GM11168 (cell line): ENCODE data around the gene MCAM.

Source experiments
- in situ Hi-C: fragments of 300-500 bp; cut with MboI; formaldehyde crosslinking; loops from one replicate; pipeline ENCODE4 v1.12.0; 2022; ENCODE audit warnings: low sequenced_read_pairs; ENCODE audit not compliant: unreplicated experiment

Gene MCAM

GRCh38 chr11:119316729-119317591, at the start of gene MCAM:
MCAM (minus strand) TSS chr11:119317130; CDS start chr11:119317101, 29 bp downstream.
- in situ Hi-C loops: no loop called here

- in situ Hi-C loops: no loop called here
Measured at GRCh38 chr11:119365071-119365591, 48.2 kb upstream of the MCAM start.

- in situ Hi-C loops: no loop called here
Measured at GRCh38 chr11:119363851-119364590, 47.1 kb upstream of the MCAM start.

GRCh38 chr11:119363081-119363850, 46.3 kb upstream of the MCAM start:
- in situ Hi-C loops: no loop called here

- in situ Hi-C loops: no loop called here
Measured at GRCh38 chr11:119362741-119363080, 45.8 kb upstream of the MCAM start.

GRCh38 chr11:119361941-119362725, 45.2 kb upstream of the MCAM start:
- in situ Hi-C loops: no loop called here

GRCh38 chr11:119361056-119361787, 44.3 kb upstream of the MCAM start:
- in situ Hi-C loops: no loop called here

- in situ Hi-C loops: loop anchor here (5.0 kb wide), 1 partner anchor 113 kb away; no protein-coding TSS in a partner anchor
Measured at GRCh38 chr11:119359365-119360214, 42.7 kb upstream of the MCAM start.

- in situ Hi-C loops: loop anchor here (5.0 kb wide), 1 partner anchor 115 kb away; no protein-coding TSS in a partner anchor
Measured at GRCh38 chr11:119357074-119357473, 40.1 kb upstream of the MCAM start.

GRCh38 chr11:119356349-119357031, 39.6 kb upstream of the MCAM start:
- in situ Hi-C loops: loop anchor here (5.0 kb wide), 1 partner anchor 116 kb away; no protein-coding TSS in a partner anchor

- in situ Hi-C loops: loop anchor here (5.0 kb wide), 1 partner anchor 117 kb away; no protein-coding TSS in a partner anchor
Measured at GRCh38 chr11:119355091-119355843, 38.3 kb upstream of the MCAM start.

- in situ Hi-C loops: no loop called here
Measured at GRCh38 chr11:119352857-119353260, 35.9 kb upstream of the MCAM start.

- in situ Hi-C loops: no loop called here
Measured at GRCh38 chr11:119351232-119351631, 34.3 kb upstream of the MCAM start.

- in situ Hi-C loops: no loop called here
Measured at GRCh38 chr11:119350302-119350701, 33.4 kb upstream of the MCAM start.

GRCh38 chr11:119347940-119348605, 31.1 kb upstream of the MCAM start:
- in situ Hi-C loops: no loop called here

- in situ Hi-C loops: no loop called here
Measured at GRCh38 chr11:119347242-119347641, 30.3 kb upstream of the MCAM start.
